ENCODE measurements around the gene KCNK3.

DNA sequence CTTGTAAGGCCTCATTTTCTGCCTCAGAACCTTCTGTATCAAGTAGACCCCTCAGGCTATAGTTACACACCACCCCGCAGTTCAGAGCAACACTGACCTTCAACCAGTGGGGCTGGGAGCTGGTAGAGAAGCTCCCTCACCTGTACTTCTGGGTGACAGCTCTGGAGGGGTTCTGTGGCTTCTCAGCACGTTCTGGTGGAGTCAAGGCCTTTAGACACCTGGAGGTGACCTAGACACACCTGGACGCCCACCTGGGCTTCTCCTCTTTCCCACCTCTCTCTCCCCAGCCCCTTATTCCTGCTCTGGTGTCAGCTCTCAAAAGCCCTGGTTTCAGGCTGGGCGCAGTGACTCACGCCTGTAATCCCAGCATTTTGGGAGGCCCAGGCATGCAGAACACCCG lies 44.0 kb upstream of the KCNK3 start:
- TF ChIP-seq, protein P1, sequence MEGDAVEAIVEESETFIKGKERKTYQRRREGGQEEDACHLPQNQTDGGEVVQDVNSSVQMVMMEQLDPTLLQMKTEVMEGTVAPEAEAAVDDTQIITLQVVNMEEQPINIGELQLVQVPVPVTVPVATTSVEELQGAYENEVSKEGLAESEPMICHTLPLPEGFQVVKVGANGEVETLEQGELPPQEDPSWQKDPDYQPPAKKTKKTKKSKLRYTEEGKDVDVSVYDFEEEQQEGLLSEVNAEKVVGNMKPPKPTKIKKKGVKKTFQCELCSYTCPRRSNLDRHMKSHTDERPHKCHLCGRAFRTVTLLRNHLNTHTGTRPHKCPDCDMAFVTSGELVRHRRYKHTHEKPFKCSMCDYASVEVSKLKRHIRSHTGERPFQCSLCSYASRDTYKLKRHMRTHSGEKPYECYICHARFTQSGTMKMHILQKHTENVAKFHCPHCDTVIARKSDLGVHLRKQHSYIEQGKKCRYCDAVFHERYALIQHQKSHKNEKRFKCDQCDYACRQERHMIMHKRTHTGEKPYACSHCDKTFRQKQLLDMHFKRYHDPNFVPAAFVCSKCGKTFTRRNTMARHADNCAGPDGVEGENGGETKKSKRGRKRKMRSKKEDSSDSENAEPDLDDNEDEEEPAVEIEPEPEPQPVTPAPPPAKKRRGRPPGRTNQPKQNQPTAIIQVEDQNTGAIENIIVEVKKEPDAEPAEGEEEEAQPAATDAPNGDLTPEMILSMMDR (IDR thresholded peaks at IDR 0.05; ENCODE audit: low read length) = no peak
- no peak for TF ChIP-seq EZH2 (optimal IDR thresholded peaks at IDR 0.05; ENCODE audit: low read depth, low read length)
